Limb (tissue), 2 donors: Measurements from ENCODE around the gene TRABD2A.
"Not testable (repeated sequence)": the region's sequence is repeated elsewhere in the genome, so short reads cannot be mapped to it uniquely, and the experiment has no call there.

Experiments used
- DNase-seq, 2 donors: peaks; one replicate each; pipeline ENCODE4 v3.0.0-alpha.2; 2016; ENCODE audit errors: extremely low spot score in 2 of 2

Gene TRABD2A

GRCh38 chr2:84779781-84780180 is 101.1 kb downstream of the TRABD2A start:
- DNase-seq, result no peak

GRCh38 chr2:84778911-84779690 is 101.8 kb downstream of the TRABD2A start:
- no peak for DNase-seq

DNA sequence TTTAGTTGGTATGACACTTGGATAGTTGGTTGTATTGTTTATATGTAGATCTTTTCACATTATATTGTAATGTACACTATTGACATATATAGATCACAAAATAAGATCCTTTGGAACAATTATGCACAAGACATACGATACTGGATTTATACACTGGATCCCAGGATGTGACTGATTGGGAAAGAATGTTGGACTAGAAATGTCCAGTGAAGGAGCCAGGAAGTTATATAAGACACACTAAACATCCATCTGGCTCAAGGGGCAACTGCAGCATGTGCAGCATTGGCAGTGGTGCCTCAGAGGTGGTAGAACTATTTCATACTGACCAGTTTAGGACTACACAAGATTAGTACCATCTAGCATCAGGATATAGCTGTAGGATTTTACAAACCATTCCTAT is 104.9 kb downstream of the TRABD2A start:
- no peak for DNase-seq

- not testable (repeated sequence) for DNase-seq
Observed at GRCh38 chr2:84773562-84773961, 107.3 kb downstream of the TRABD2A start.
